Measurements from ENCODE around the gene SCYGR1.
"Not testable (repeated sequence)": the region's sequence is repeated elsewhere in the genome, so short reads cannot be mapped to it uniquely, and the experiment has no call there.

Gene SCYGR1

GRCh38 chr2:227402321-227402720 is 14.6 kb upstream of the SCYGR1 start:
- DNase-seq, result no peak

GRCh38 chr2:227401550-227401949 is 13.8 kb upstream of the SCYGR1 start:
- DNase-seq, result no peak

GRCh38 chr2:227398684-227399670 is 11.2 kb upstream of the SCYGR1 start:
- no peak for DNase-seq

GRCh38 chr2:227397562-227397961 is 9.8 kb upstream of the SCYGR1 start:
- no peak for DNase-seq

- no peak for DNase-seq
Measured at GRCh38 chr2:227395556-227395955, 7.8 kb upstream of the SCYGR1 start.

GRCh38 chr2:227394401-227394800 is 6.7 kb upstream of the SCYGR1 start:
- DNase-seq, result no peak

- no peak for DNase-seq
Measured at GRCh38 chr2:227390468-227391256, 2.9 kb upstream of the SCYGR1 start.

- no peak for DNase-seq
Measured at GRCh38 chr2:227389661-227390060, 1.9 kb upstream of the SCYGR1 start.

- DNase-seq, result no peak
Measured at GRCh38 chr2:227389231-227389630, 1.5 kb upstream of the SCYGR1 start.

- no peak for DNase-seq
Measured at GRCh38 chr2:227388537-227389011, 825 bp upstream of the SCYGR1 start.

GRCh38 chr2:227386630-227387029 is 1.1 kb downstream of the SCYGR1 start:
- DNase-seq, result no peak

GRCh38 chr2:227383686-227384085 is 4.1 kb downstream of the SCYGR1 start:
- DNase-seq, result no peak

GRCh38 chr2:227382241-227382835 is 5.4 kb downstream of the SCYGR1 start:
- DNase-seq, result not testable (repeated sequence)

- no peak for DNase-seq
Measured at GRCh38 chr2:227379095-227379494, 8.7 kb downstream of the SCYGR1 start, which contains the start of gene TM4SF20. Gene TM4SF20 (minus strand): TSS chr2:227379306. CDS start chr2:227379268, 38 bp downstream.

- DNase-seq, result no peak
Measured at GRCh38 chr2:227378371-227378782, 9.4 kb downstream of the SCYGR1 start.

GRCh38 chr2:227377467-227378351 is 10.0 kb downstream of the SCYGR1 start:
- DNase-seq, result no peak

- peak in 1 of 2 experiments; percentile 16 for DNase-seq
Measured at GRCh38 chr2:227376656-227377396, 10.9 kb downstream of the SCYGR1 start.

GRCh38 chr2:227374158-227374557 is 13.6 kb downstream of the SCYGR1 start:
- no peak for DNase-seq

- DNase-seq, result no peak
Measured at GRCh38 chr2:227373389-227373788, 14.4 kb downstream of the SCYGR1 start.

- no peak for DNase-seq
Measured at GRCh38 chr2:227370791-227371312, 16.9 kb downstream of the SCYGR1 start.

- no peak for DNase-seq
Measured at GRCh38 chr2:227370092-227370491, 17.7 kb downstream of the SCYGR1 start.

All from SHP77 (cell line).